DMS 273 (cell line): ENCODE results near the gene ITGB3.

Source experiments
- DNase-seq: peaks from one replicate; lab custom pipeline; 2025; ENCODE audit not compliant: unreplicated experiment; lab: John Stamatoyannopoulos, UW

Gene ITGB3

DNA sequence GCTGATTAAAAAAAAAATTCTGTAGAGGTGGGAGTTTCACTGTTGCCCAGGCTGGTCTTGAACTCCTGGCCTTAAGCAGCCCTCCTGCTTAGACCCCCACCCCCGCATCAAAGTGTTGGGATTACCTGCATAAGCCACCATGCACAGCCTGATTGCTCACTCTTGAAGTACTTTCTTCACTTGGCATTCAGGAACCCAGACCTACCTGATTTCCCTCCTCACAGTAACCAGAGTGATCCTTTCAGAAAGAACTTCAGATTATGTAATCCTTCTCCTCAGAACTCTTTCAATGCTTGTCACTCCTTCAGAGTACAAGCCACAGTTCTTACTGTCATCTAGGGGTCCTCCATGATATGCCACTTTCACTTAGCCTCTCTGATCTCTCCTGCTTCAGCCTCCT is 71.5 kb downstream of the ITGB3 start:
- DNase-seq, result no peak

DNA sequence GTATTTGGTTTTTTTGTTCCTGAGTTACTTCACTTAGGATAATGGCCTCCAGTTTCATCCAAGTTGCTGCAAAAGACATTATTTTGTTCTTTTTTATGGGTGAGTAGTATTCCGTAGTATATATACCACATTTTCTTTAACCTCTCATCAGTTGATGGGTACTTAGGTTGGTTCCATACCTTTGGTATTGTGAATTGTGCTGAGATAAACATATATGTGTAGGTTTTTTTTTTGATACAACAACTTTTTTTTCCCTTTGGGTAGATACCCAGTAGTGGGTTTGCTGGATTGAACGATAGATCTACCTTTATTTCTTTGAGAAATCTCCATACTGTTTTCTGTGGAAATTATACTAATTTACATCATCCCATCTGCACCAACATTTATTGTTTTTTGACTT is 76.9 kb downstream of the ITGB3 start:
- DNase-seq, result no peak

GRCh38 chr17:47332287-47332686 is 78.7 kb downstream of the ITGB3 start:
- no peak for DNase-seq

GRCh38 chr17:47335101-47335936 is 81.7 kb downstream of the ITGB3 start:
- DNase-seq, result no peak

DNA sequence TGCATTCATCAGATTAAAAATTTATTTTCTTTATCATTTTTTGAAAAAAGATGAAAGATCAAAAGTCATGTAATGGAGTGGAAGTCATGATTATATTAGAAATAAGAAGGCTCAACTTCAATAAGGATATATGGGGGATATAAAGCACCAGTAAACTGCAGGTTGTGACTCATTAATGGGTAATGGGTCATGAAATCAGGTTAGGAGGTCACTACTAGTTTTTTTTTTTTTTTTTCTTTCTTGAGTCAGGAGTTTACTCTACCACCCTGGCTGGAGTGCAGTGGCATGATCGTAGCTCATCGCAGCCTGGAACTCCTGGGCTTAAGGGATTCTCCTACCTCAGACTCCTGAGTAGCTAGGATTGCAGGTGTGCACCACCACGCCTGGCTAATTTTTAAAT is 84.4 kb downstream of the ITGB3 start:
- no peak for DNase-seq

GRCh38 chr17:47352848-47353247 is 99.2 kb downstream of the ITGB3 start:
- DNase-seq, result no peak

DNA sequence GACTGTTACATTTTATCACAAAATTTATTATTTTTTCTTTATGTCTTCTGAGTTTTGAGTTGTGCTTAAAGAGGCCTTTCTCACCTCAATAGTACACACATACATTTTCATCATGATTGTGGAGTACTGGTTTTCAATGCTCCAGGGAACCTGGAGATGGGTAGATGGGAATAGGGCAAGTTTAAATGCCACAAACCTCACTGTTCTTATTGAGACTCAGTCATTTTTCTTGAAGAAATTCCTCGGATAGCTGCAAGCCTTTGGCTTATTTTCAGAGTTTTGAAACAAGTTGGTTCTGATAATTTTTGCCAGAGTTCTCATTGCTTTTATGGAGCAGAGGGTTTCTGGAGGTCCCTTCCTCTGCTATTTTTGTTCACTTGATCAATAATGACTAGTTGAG is 105.0 kb downstream of the ITGB3 start:
- no peak for DNase-seq
